ENCODE results near the gene TULP4. TPM values are rescaled to one million over a fixed set of nuclear protein-coding genes. Genes with fewer than 3 reads are reported as not detected.

TULP4 gene
- polyA plus RNA-seq, 1 donor (not counting 4 experiments of a cell fraction or from before 2014, with no cell fraction given): 13.1 TPM

DNA sequence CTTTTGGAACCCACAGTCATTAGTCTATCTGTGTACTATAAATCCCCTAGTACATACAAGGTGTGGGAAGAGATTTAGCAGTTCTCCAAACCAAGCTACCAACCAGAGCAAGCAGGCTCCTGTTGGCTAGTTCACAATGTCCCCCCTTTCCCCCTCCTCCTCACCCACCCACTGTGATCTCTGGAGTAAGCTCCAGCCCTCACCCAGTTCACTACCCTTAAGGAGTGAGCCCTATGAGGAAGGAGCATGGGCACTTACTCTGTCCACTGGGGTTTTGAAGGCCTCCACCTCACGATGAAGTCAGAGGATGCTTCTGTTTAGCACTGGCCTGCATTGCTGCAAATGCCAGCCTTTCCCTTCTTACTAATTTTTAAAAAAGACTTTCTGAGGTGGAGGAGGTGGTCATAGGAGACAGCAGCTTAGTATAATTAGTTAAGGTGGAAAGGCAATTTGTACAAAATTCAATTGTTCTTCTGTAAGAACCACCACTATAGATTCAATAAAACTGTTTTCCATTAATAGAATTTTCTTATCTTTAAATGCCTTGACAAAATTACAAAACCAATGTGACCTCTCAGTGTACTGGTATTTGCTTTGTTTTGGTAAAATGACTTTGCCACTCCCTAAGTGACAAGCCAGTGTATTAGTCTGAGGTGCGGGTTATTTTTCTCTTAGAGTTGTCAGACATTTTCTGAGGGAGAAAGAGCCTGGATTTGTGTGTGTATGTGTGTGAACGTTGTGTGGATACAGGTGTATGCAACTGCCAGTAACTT is 86.2 kb downstream of the TULP4 start:
- H3K27me3 ChIP-seq (ENCODE audit: control insufficient read depth, extremely low read depth, insufficient read depth, low read length): no peaks in the 10 kb centered on the region
- H3K4me1 ChIP-seq (ENCODE audit: control insufficient read depth, extremely low read depth, insufficient read depth, low read length): peaks cover 8% of the 10 kb centered on the region
- peaks cover 2% of the 10 kb centered on the region for H3K79me2 ChIP-seq (ENCODE audit: control insufficient read depth, insufficient read depth, low read length)
- no peak overlapping the region for H3K4me2 ChIP-seq (ENCODE audit: control insufficient read depth, extremely low read depth, insufficient read depth, low read depth, low read length)
- no peak overlapping the region for H3K9ac ChIP-seq (ENCODE audit: control insufficient read depth, extremely low read depth, insufficient read depth, low read length)
- dilution Hi-C loops (cut with MboI; ENCODE audit: extremely low pct_ligation_motif_present, low sequenced_read_pairs): no loop called here
- no peak overlapping the region for H2AFZ ChIP-seq (ENCODE audit: control insufficient read depth, low read length)
- H4K20me1 ChIP-seq (ENCODE audit: control insufficient read depth, extremely low read depth, insufficient read depth, low read length): no peaks in the 10 kb centered on the region
- FAIRE-seq: no peak
- TF ChIP-seq, protein P1, sequence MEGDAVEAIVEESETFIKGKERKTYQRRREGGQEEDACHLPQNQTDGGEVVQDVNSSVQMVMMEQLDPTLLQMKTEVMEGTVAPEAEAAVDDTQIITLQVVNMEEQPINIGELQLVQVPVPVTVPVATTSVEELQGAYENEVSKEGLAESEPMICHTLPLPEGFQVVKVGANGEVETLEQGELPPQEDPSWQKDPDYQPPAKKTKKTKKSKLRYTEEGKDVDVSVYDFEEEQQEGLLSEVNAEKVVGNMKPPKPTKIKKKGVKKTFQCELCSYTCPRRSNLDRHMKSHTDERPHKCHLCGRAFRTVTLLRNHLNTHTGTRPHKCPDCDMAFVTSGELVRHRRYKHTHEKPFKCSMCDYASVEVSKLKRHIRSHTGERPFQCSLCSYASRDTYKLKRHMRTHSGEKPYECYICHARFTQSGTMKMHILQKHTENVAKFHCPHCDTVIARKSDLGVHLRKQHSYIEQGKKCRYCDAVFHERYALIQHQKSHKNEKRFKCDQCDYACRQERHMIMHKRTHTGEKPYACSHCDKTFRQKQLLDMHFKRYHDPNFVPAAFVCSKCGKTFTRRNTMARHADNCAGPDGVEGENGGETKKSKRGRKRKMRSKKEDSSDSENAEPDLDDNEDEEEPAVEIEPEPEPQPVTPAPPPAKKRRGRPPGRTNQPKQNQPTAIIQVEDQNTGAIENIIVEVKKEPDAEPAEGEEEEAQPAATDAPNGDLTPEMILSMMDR (optimal IDR thresholded peaks at IDR 0.05 in 1 of 3, IDR thresholded peaks at IDR 0.05 in 1 of 3, conservative IDR thresholded peaks at IDR 0.05 in 1 of 3; ENCODE audit: extremely low read depth in 1 of 3, insufficient read depth in 2 of 3, low read length in 3 of 3): no peak
- TF ChIP-seq EZH2 (IDR thresholded peaks at IDR 0.05; ENCODE audit: low read length): no peak
- H3K9me1 ChIP-seq (ENCODE audit: control insufficient read depth, extremely low read depth, insufficient read depth, low read length): no peaks in the 10 kb centered on the region
- no peak overlapping the region for H3K27ac ChIP-seq (ENCODE audit: control insufficient read depth, insufficient read depth, low read length)
- no peaks in the 10 kb centered on the region for H3K36me3 ChIP-seq (ENCODE audit: control insufficient read depth in 2 of 2, extremely low read depth in 1 of 2, insufficient read depth in 2 of 2, low read length in 2 of 2)
- H3K4me3 ChIP-seq (ENCODE audit: control insufficient read depth in 2 of 3, extremely low read depth in 1 of 3, insufficient read depth in 2 of 3, low read depth in 1 of 3, low read length in 3 of 3): no peak overlapping the region
- H3K9me3 ChIP-seq (ENCODE audit: control insufficient read depth, low read depth, low read length): no peaks in the 10 kb centered on the region
- DNase-seq (ENCODE audit: low read depth, low spot score): no peak

GRCh38 chr6:158399040-158399700 is 86.9 kb downstream of the TULP4 start:
- DNase-seq (ENCODE audit: low read depth, low spot score): no peak
- no peaks in the 10 kb centered on the region for H4K20me1 ChIP-seq (ENCODE audit: control insufficient read depth, extremely low read depth, insufficient read depth, low read length)
- no peak overlapping the region for H2AFZ ChIP-seq (ENCODE audit: control insufficient read depth, low read length)
- H3K4me3 ChIP-seq (ENCODE audit: control insufficient read depth in 2 of 3, extremely low read depth in 1 of 3, insufficient read depth in 2 of 3, low read depth in 1 of 3, low read length in 3 of 3): no peak overlapping the region
- peak; percentile 44 for FAIRE-seq
- no peak overlapping the region for H3K4me2 ChIP-seq (ENCODE audit: control insufficient read depth, extremely low read depth, insufficient read depth, low read depth, low read length)
- no peak overlapping the region for H3K9ac ChIP-seq (ENCODE audit: control insufficient read depth, extremely low read depth, insufficient read depth, low read length)
- H3K9me3 ChIP-seq (ENCODE audit: control insufficient read depth, low read depth, low read length): no peaks in the 10 kb centered on the region
- no peaks in the 10 kb centered on the region for H3K36me3 ChIP-seq (ENCODE audit: control insufficient read depth in 2 of 2, extremely low read depth in 1 of 2, insufficient read depth in 2 of 2, low read length in 2 of 2)
- TF ChIP-seq, protein P1 (optimal IDR thresholded peaks at IDR 0.05 in 1 of 3, IDR thresholded peaks at IDR 0.05 in 1 of 3, conservative IDR thresholded peaks at IDR 0.05 in 1 of 3; ENCODE audit: extremely low read depth in 1 of 3, insufficient read depth in 2 of 3, low read length in 3 of 3): no peak
- no peak for TF ChIP-seq EZH2 (IDR thresholded peaks at IDR 0.05; ENCODE audit: low read length)
- no peaks in the 10 kb centered on the region for H3K27me3 ChIP-seq (ENCODE audit: control insufficient read depth, extremely low read depth, insufficient read depth, low read length)
- H3K79me2 ChIP-seq (ENCODE audit: control insufficient read depth, insufficient read depth, low read length): peaks cover 5% of the 10 kb centered on the region
- H3K4me1 ChIP-seq (ENCODE audit: control insufficient read depth, extremely low read depth, insufficient read depth, low read length): peaks cover 14% of the 10 kb centered on the region
- dilution Hi-C loops (cut with MboI; ENCODE audit: extremely low pct_ligation_motif_present, low sequenced_read_pairs): no loop called here
- H3K27ac ChIP-seq (ENCODE audit: control insufficient read depth, insufficient read depth, low read length): no peak overlapping the region
- no peaks in the 10 kb centered on the region for H3K9me1 ChIP-seq (ENCODE audit: control insufficient read depth, extremely low read depth, insufficient read depth, low read length)

Measured in keratinocyte (primary cell).